Ishikawa (cell line): ENCODE measurements around the gene NOL4L.

Experiments
- CEBPB ChIP-seq: IDR thresholded peaks from 2 replicates; pipeline ENCODE4 v1.6.1; 2012
- EP300 ChIP-seq: IDR thresholded peaks from 2 replicates; pipeline ENCODE4 v1.6.1; 2012; ENCODE audit warnings: borderline replicate concordance
- FOXM1 ChIP-seq: IDR thresholded peaks from 2 replicates; pipeline ENCODE4 v1.6.1; 2012; ENCODE audit warnings: low read depth, borderline replicate concordance
- TAF1 ChIP-seq: IDR thresholded peaks from 2 replicates; pipeline ENCODE4 v1.6.1; 2012; ENCODE audit warnings: low read depth, mild to moderate bottlenecking
- TF ChIP-seq, protein P1 (sequence below): IDR thresholded peaks from 2 replicates; pipeline ENCODE4 v1.6.1; 2012
- TF ChIP-seq, protein P2 (sequence below): IDR thresholded peaks from 2 replicates; pipeline ENCODE4 v1.6.1; 2012

DNA sequence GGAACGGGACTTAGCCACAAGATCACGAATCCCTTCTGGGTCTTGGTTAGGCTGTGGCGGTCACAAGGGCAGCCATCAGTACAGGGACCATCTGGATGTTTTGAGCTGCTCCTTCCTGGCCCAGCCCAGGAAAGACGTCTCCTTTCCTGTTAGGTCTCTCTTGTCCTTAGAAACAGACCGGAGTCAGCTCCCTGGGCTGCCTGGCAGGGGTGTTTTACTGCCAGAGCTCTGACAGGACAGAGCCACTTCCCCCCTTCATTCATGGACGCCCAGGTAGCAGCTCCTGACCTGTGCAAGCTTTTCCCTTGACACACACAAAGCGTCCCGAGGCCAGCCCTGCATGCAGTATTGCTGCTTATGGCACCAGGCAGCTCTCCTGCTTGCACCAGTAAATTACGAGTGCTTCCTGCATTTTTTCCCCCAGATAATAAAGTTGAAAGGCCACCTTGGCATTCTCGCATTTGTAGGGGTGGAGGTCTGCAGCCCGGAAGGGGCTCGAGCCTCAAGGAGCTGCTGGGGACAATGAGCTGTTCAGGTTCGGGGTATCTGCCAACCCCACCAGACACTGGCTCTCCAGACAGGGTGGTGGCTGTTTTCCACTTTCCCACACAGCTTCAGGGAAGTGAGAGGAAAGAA is 87.4 kb downstream of the NOL4L start:
- TF ChIP-seq, protein P1, sequence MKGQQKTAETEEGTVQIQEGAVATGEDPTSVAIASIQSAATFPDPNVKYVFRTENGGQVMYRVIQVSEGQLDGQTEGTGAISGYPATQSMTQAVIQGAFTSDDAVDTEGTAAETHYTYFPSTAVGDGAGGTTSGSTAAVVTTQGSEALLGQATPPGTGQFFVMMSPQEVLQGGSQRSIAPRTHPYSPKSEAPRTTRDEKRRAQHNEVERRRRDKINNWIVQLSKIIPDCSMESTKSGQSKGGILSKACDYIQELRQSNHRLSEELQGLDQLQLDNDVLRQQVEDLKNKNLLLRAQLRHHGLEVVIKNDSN, result no peak
- TF ChIP-seq EP300, result no peak
- TF ChIP-seq CEBPB, result no peak
- no peak for TF ChIP-seq TAF1
- no peak for TF ChIP-seq FOXM1
- TF ChIP-seq, protein P2, sequence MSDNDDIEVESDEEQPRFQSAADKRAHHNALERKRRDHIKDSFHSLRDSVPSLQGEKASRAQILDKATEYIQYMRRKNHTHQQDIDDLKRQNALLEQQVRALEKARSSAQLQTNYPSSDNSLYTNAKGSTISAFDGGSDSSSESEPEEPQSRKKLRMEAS, result no peak
